Peyer's patch (tissue), 4 donors: Measurements from ENCODE around the gene TGFB2.

ENCODE experiments used
- POLR2A ChIP-seq, 2 donors: fragments of 450-650 bp; IDR thresholded peaks; one replicate each; pipeline ENCODE4 v1.5.1; 2017; ENCODE audit warnings: antibody characterized with exemption in 2 of 2, mild to moderate bottlenecking in 2 of 2, moderate library complexity in 2 of 2
- TF ChIP-seq, protein P1 (sequence below), 6 experiments: fragments of 450-650 bp in 4 of 6; fragments of 200-600 bp in 2 of 6; sonication (generic) in 1 of 6; IDR thresholded peaks; one replicate each; pipeline ENCODE4 v1.5.1; 2017 to 2019; ENCODE audit warnings: antibody characterized with exemption in 6 of 6, mild to moderate bottlenecking in 3 of 6, moderate library complexity in 1 of 6

DNA sequence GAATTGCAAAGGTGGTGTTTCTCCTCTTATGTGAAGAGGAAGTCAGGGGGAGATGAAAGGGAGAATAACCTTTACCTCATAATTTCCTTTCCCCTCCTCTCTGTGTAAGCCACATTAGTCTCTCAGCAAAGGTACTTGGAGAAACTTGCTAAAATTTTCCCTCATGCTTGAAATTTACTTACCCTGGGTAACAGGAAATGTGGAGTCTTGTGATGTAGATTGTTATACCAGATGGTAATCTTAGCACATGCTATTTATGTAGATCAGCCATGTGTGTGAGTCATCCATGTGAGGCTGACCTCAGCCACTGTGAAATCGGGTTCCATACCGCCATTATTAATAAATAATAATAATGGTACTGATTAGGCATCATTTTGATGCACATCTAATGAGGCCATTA is 128.4 kb downstream of the TGFB2 start:
- TF ChIP-seq POLR2A (IDR thresholded peaks at IDR 0.05), result no peak
- TF ChIP-seq, protein P1, sequence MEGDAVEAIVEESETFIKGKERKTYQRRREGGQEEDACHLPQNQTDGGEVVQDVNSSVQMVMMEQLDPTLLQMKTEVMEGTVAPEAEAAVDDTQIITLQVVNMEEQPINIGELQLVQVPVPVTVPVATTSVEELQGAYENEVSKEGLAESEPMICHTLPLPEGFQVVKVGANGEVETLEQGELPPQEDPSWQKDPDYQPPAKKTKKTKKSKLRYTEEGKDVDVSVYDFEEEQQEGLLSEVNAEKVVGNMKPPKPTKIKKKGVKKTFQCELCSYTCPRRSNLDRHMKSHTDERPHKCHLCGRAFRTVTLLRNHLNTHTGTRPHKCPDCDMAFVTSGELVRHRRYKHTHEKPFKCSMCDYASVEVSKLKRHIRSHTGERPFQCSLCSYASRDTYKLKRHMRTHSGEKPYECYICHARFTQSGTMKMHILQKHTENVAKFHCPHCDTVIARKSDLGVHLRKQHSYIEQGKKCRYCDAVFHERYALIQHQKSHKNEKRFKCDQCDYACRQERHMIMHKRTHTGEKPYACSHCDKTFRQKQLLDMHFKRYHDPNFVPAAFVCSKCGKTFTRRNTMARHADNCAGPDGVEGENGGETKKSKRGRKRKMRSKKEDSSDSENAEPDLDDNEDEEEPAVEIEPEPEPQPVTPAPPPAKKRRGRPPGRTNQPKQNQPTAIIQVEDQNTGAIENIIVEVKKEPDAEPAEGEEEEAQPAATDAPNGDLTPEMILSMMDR (IDR thresholded peaks at IDR 0.05), result no peak
